ENCODE results near the gene TRIM72. TPM values are rescaled to one million over a fixed set of nuclear protein-coding genes. Genes with fewer than 3 reads are reported as not detected.

Gene TRIM72
- total RNA-seq, 1 experiment from 2014 or later: 1.2 TPM

- Histone ChIP-seq H2BK5ac (ENCODE audit: insufficient read length, low read length) (no peak overlapping the region), H4K8ac (replicated peaks; ENCODE audit: insufficient read length, low read depth, low read length) (no peak overlapping the region), H2BK15ac (ENCODE audit: low read depth, low read length) (no peak overlapping the region), H3K18ac (ENCODE audit: insufficient read length, low read depth, low read length) (no peak overlapping the region), H4K5ac (ENCODE audit: insufficient read length, low read depth, low read length) (no peak overlapping the region), H3K4ac (ENCODE audit: low read depth, low read length) (no peak overlapping the region), H3K27me3 (ENCODE audit: insufficient read depth, low read length) (no peaks in the 10 kb centered on the region), H3T11ph (ENCODE audit: low read length) (no peak overlapping the region), H3K23ac (ENCODE audit: insufficient read length, low read depth, low read length) (no peak overlapping the region), H3K27ac (ENCODE audit: insufficient read length, low read depth, low read length) (no peak overlapping the region), H4K20me1 (ENCODE audit: control insufficient read depth, insufficient read depth, insufficient read length) (no peaks in the 10 kb centered on the region), H3K4me2 (ENCODE audit: insufficient read depth, insufficient read length, low read length) (no peak overlapping the region), H2AFZ (ENCODE audit: low read length) (no peak overlapping the region), H2AK5ac (ENCODE audit: insufficient read length, low read length) (no peak overlapping the region), H3K14ac (ENCODE audit: insufficient read depth, low read length) (no peak overlapping the region), H2BK12ac (ENCODE audit: insufficient read length, low read depth, low read length) (no peak overlapping the region), H2BK120ac (ENCODE audit: low read depth, low read length, poor library complexity, severe bottlenecking) (no peak overlapping the region), H3K23me2 (ENCODE audit: insufficient read length, low read depth, low read length, poor library complexity, severe bottlenecking) (peaks cover 15% of the 10 kb centered on the region), H3K9me3 (ENCODE audit: control insufficient read depth, low read depth, low read length) (no peaks in the 10 kb centered on the region), H3K9ac (ENCODE audit: extremely low read depth, insufficient read length, low read length) (no peak overlapping the region), H2BK20ac (ENCODE audit: low read depth, low read length, poor library complexity, severe bottlenecking) (no peak overlapping the region), H3K79me2 (ENCODE audit: insufficient read depth, low read length) (no peaks in the 10 kb centered on the region), H3K79me1 (ENCODE audit: insufficient read depth, low read depth, low read length, poor library complexity, severe bottlenecking) (no peaks in the 10 kb centered on the region), H4K91ac (ENCODE audit: insufficient read length, low read depth, low read length) (no peak overlapping the region), H3K4me1 (ENCODE audit: insufficient read depth, low read length) (no peaks in the 10 kb centered on the region; the same call in 1 of the 2 replicates), H3K56ac (ENCODE audit: insufficient read length, low read depth, low read length) (no peak overlapping the region)
- no peak for DNase-seq
- no peak for TF ChIP-seq CTCF (conservative IDR thresholded peaks at IDR 0.05)
- H3K9me3 Mint-ChIP-seq: no peaks in the 10 kb centered on the region; a peak in 1 of 5 replicates
- peak overlapping the region in 1 of 2 experiments; percentile 45; a peak in 2 of 5 replicates for H3K4me3 Mint-ChIP-seq
- peaks cover 23 to 58% (median 40%) of the 10 kb centered on the region in 3 experiments for H3K36me3 Mint-ChIP-seq (ENCODE audit: insufficient read depth in 1 of 3, low read depth in 3 of 3)
- H3K27ac Mint-ChIP-seq: peak overlapping the region in 2 of 3 experiments; percentile 76 to 77; a peak in 3 of 7 replicates
- WGBS (ENCODE audit: extremely low coverage, insufficient read length, low lambda C conversion rate): no CpG with 5 or more reads among the region's 7 CpGs
- peaks cover 15 to 18% of the 10 kb centered on the region in 2 experiments for H3K4me1 Mint-ChIP-seq
- peaks cover 3% of the 10 kb centered on the region for H3K27me3 Mint-ChIP-seq (ENCODE audit: low read depth)
Observed at GRCh38 chr16:31198207-31198882, 15.6 kb upstream of the TRIM72 start.
